Urinary bladder (tissue), 4 donors: ENCODE measurements around the gene TMEM120B. TPM values are rescaled to one million over a fixed set of nuclear protein-coding genes. Genes with fewer than 3 reads are reported as not detected.
"Not testable (repeated sequence)": the region's sequence is repeated elsewhere in the genome, so short reads cannot be mapped to it uniquely, and the experiment has no call there.

Experiments
- DNase-seq: peaks from one replicate; pipeline ENCODE4 v3.0.0-alpha.2; 2015; ENCODE audit errors: extremely low spot score
- H3K27ac ChIP-seq: one replicate; pipeline ENCODE4 v1.5.1; 2013; ENCODE audit warnings: low read depth, mild to moderate bottlenecking, moderate library complexity
- H3K36me3 ChIP-seq: one replicate; pipeline ENCODE4 v1.6.1; 2013; ENCODE audit warnings: mild to moderate bottlenecking, moderate library complexity; ENCODE audit not compliant: insufficient read depth
- H3K4me1 ChIP-seq: one replicate; pipeline ENCODE4 v1.6.1; 2013; ENCODE audit warnings: mild to moderate bottlenecking, moderate library complexity; ENCODE audit not compliant: insufficient read depth
- H3K4me3 ChIP-seq: one replicate; pipeline ENCODE4 v1.5.1; 2013; ENCODE audit warnings: low read depth, low read length
- WGBS: extraction: QIAGEN DNeasy Blood & Tissue Kit; methylation state at CpG from one replicate; pipeline ENCODE4 v1.1.7; 2013; 5-methylcytosine and 5-hydroxymethylcytosine counted together
- polyA plus RNA-seq: library from polyadenylated mRNA; stranded (reverse); fragments of 200-250 nt; gene quantifications from one replicate; pipeline ENCODE4 v1.2.3, GENCODE V29; 2013
- total RNA-seq: library from RNA; depleted of rRNA; stranded (reverse); fragments of >200 nt; gene quantifications from one replicate; pipeline ENCODE4 v1.2.3, GENCODE V29; 2014
- donor health status: healthy with polysubstance abuse.
- donor health status: healthy.

Gene TMEM120B
- total and polyA plus RNA-seq, 2 donors = 6.1 to 11.5 TPM

- no peaks in the 10 kb centered on the region for H3K4me1 ChIP-seq
- H3K4me3 ChIP-seq = no peak overlapping the region
- H3K27ac ChIP-seq = no peak overlapping the region
- no peaks in the 10 kb centered on the region for H3K36me3 ChIP-seq
- DNase-seq = no peak
- WGBS = 81% methylated on average over 4 of the region's 4 CpGs
Measured at GRCh38 chr12:121740847-121741246, 28.3 kb downstream of the TMEM120B start.

DNA sequence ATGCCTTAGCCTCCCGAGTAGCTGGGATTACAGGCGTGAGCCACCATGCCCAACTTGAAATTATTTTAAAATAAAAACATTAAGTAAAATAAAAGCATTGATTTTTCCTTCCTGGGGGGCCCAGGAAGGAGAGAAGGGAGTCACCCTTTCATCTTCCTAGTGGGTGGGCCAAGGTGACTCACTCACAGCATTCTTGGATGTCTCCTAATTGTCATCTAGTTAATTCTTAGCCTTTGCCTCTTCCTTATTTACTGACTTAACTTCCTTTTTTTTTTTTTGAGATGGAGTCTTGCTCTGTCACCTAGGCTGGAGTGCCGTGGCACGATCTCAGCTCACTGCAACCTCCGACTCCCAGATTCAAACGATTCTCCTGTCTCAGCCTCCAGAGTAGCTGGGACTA, 29.2 kb downstream of the TMEM120B start:
- Histone ChIP-seq H3K4me1 (no peaks in the 10 kb centered on the region), H3K27ac (no peak overlapping the region), H3K36me3 (no peaks in the 10 kb centered on the region), H3K4me3 (no peak overlapping the region)
- 88% methylated on average over 6 of the region's 6 CpGs for WGBS
- no peak for DNase-seq

- not testable (repeated sequence) for H3K36me3 ChIP-seq, H3K4me3 ChIP-seq, DNase-seq, H3K4me1 ChIP-seq, H3K27ac ChIP-seq
- 95% methylated on average over 5 of the region's 5 CpGs for WGBS
Measured at GRCh38 chr12:121745545-121745944, 33.0 kb downstream of the TMEM120B start.

GRCh38 chr12:121748218-121748570, 35.6 kb downstream of the TMEM120B start:
- WGBS = 77% methylated on average over 13 of the region's 13 CpGs
- Histone ChIP-seq H3K4me3 (no peak overlapping the region), H3K27ac (peak overlapping the region; percentile 42), H3K36me3 (no peaks in the 10 kb centered on the region), H3K4me1 (no peaks in the 10 kb centered on the region)
- DNase-seq = no peak

DNA sequence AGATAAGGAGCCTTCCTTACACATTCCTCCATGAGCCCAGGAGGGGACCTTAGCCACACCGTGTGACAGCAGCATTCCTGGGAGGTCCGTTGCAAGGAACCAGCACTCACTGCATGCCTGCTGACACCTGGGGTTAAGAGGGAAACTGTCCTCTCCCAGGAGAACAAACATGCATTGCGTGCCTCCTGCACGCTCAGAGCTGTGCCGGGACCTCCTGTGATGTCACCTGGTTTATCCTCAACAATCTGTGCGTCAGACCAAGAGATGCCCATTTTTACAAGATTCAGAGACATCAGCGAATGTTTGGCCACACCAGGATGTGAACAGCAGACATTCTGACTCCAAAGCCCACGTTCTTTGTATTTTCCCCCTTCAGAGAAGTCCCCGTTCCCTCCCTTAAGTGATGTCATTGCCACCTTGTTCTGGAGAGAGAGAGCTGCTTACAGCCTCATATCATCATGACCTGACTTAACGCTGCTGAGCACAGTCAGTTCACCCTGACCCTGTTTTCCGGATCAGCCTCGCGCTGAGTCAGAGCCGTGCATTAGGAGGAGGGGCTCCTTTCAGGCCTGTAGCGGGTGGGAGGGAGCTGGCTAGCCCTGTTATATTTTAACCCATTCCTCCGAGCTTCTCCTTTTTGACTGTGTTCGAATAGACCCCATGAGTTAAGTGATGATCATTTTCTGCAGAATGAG, 36.2 kb downstream of the TMEM120B start:
- 32% methylated on average over 17 of the region's 17 CpGs for WGBS
- Histone ChIP-seq H3K36me3 (no peaks in the 10 kb centered on the region), H3K27ac (peak overlapping the region; percentile 42), H3K4me1 (no peaks in the 10 kb centered on the region), H3K4me3 (no peak overlapping the region)
- DNase-seq = no peak

DNA sequence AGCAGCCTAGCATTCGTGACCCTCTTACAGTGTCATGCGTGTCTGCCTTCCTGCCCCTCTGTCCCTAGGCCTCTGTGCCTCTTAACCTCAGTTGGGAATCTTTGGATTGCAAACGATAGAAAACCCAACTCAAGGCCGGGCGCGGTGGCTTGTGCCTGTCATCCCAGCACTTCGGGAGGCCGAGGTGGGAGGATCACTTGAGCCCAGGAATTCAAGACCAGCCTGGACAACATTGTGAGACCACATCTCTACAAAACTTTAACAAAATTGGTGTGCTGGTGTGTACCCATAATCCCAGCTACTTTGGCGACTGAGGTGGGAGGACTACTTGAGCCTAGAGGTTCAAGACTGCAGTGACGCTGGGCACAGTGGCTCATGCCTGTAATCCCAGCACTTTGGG, 36.7 kb downstream of the TMEM120B start:
- no peaks in the 10 kb centered on the region for H3K36me3 ChIP-seq
- no peak overlapping the region for H3K4me3 ChIP-seq
- no peaks in the 10 kb centered on the region for H3K4me1 ChIP-seq
- no peak for DNase-seq
- no peak overlapping the region for H3K27ac ChIP-seq
- WGBS = 79% methylated on average over 10 of the region's 10 CpGs

- H3K4me3 ChIP-seq = no peak overlapping the region
- WGBS = 93% methylated on average over 1 of the region's 1 CpG
- H3K27ac ChIP-seq = no peak overlapping the region
- H3K4me1 ChIP-seq = no peaks in the 10 kb centered on the region
- H3K36me3 ChIP-seq = no peaks in the 10 kb centered on the region
- DNase-seq = no peak
Measured at GRCh38 chr12:121750507-121750955, 38.0 kb downstream of the TMEM120B start.

- 100% methylated on average over 1 of the region's 1 CpG for WGBS
- no peak overlapping the region for H3K27ac ChIP-seq
- no peak overlapping the region for H3K4me3 ChIP-seq
- H3K4me1 ChIP-seq = no peaks in the 10 kb centered on the region
- no peaks in the 10 kb centered on the region for H3K36me3 ChIP-seq
- DNase-seq = no peak
Measured at GRCh38 chr12:121751034-121751433, 38.5 kb downstream of the TMEM120B start.

DNA sequence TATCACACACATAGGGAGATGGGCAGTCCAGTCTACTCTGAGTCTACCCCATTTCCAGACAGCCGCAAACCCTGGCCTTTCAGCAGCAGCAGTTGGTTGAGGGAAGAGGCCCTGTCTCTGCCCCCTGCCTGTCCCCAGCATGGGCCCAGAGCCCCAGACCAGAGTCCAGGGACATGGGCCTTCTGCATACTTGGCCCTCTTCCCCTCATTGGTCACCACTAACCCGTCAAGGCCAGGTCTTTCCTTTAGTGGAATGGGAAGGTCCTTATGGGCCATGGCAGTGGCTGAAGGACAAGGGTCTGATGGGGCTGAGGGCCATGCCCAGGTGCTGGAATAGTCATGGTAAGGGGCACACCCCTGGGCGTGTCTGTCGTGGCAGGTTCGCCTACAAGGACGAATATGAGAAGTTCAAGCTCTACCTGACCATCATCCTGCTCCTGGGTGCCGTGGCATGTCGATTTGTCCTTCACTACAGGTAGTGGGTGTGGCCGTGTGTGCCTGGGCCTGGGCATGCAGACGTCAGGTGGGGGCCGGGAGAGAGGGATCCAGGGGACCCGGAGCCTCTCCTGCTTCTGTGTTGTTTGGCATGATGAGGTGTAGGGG, 39.3 kb downstream of the TMEM120B start:
- H3K4me3 ChIP-seq = no peak overlapping the region
- H3K4me1 ChIP-seq = no peaks in the 10 kb centered on the region
- 93% methylated on average over 12 of the region's 12 CpGs for WGBS
- no peak overlapping the region for H3K27ac ChIP-seq
- no peaks in the 10 kb centered on the region for H3K36me3 ChIP-seq
- no peak for DNase-seq

- no peak overlapping the region for H3K4me3 ChIP-seq
- H3K4me1 ChIP-seq = no peaks in the 10 kb centered on the region
- no peak overlapping the region for H3K27ac ChIP-seq
- DNase-seq = no peak
- H3K36me3 ChIP-seq = no peaks in the 10 kb centered on the region
- WGBS = 79% methylated on average over 12 of the region's 12 CpGs
Measured at GRCh38 chr12:121753844-121754264, 41.3 kb downstream of the TMEM120B start.

DNA sequence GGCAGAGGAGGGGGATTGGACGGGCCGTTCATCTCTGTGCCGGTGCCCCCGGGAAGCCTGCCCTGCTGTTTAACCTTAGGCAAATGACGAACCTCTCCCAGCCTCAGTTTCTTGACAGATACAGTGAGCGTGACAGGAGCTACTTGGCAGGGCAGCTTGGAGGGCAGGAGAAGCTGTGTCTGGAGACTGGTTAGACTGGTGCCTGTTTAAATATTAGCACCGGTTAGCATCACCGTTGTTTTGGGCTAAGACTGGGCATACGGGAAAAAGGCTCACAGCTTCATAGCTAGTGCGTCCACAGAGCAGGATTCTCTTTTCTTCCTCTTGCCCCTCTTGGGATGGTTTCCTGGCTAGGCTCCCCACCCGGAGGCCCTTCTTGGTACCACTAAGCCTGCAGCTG, 42.3 kb downstream of the TMEM120B start:
- DNase-seq = no peak
- Histone ChIP-seq H3K36me3 (no peaks in the 10 kb centered on the region), H3K4me3 (no peak overlapping the region), H3K4me1 (no peaks in the 10 kb centered on the region), H3K27ac (no peak overlapping the region)
- WGBS = 95% methylated on average over 11 of the region's 11 CpGs

DNA sequence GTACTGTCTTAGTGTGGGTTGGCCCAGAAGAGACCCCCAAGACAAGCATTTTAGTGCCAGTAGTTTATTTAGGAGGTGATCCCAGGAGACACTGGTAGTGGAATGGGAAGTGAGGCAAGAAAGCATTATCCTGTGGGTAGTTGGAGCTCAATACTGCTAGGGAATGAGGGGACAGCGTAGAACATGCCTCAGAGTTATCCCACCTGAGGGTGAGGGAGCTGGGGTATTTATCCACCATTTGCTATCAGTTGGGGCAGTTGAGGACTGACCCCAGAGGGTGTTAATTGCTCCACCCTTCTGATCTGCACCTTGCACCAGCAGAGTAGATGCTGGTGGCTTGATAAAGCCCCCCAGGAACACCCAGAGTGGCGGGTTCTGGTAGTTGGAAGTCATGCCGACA, 43.0 kb downstream of the TMEM120B start:
- WGBS = 98% methylated on average over 3 of the region's 3 CpGs
- Histone ChIP-seq H3K27ac (no peak overlapping the region), H3K4me1 (no peaks in the 10 kb centered on the region), H3K4me3 (no peak overlapping the region), H3K36me3 (no peaks in the 10 kb centered on the region)
- DNase-seq = no peak

DNA sequence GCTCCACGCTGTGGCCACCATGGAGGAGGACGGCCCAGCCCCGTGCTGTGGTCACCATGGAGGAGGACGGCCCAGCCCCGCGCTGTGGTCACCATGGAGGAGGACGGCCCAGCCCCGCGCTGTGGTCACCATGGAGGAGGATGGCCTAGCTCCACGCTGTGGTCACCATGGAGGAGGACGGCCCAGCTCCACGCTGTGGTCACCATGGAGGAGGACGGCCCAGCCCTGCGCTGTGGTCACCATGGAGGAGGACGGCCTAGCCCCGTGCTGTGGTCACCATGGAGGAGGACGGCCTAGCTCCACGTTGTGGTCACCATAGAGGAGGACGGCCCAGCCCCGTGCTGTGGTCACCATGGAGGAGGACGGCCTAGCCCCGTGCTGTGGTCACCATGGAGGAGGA, 46.0 kb downstream of the TMEM120B start:
- H3K4me1 ChIP-seq, H3K36me3 ChIP-seq, DNase-seq, H3K27ac ChIP-seq, H3K4me3 ChIP-seq: not testable (repeated sequence)
- 97% methylated on average over 22 of the region's 22 CpGs for WGBS

DNA sequence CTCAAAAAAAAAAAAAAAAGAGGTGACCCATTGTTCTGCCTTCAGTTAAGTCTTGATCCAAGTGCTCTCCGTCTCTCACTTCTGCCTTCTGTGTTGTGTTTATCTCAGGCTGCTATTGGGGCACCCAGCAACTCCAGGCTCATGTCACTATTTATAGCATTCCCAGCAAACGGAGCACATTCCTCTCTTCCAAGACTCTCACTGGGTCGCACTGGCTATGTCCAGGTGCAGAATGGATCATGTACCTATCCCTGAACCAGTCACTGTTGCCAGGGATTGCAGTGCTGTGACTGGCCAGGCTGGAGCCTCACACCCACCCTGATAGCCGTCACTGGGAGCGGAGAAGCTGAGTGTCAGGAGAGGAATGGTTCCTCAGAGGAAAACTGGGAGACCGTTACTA, 49.7 kb downstream of the TMEM120B start:
- H3K4me1 ChIP-seq = no peaks in the 10 kb centered on the region
- no peaks in the 10 kb centered on the region for H3K36me3 ChIP-seq
- no peak overlapping the region for H3K27ac ChIP-seq
- no peak overlapping the region for H3K4me3 ChIP-seq
- 51% methylated on average over 6 of the region's 6 CpGs for WGBS
- no peak for DNase-seq
